Natural killer cell (primary cell): ENCODE measurements around the gene NECTIN2. TPM values are rescaled to one million over a fixed set of nuclear protein-coding genes. Genes with fewer than 3 reads are reported as not detected.

Source experiments
- ATAC-seq, 3 donors: fragments of 150-1000 bp in 2 of 3; fragments of 200-7000 bp in 1 of 3; cut with Tn5 transposase; 1 replicate in 1 of 3; 2 replicates in 2 of 3; pipeline ENCODE4 v1.10.0; 2021; ENCODE audit warnings: mild to moderate bottlenecking in 2 of 3, moderate library complexity in 2 of 3
- DNase-seq, 2 donors: peaks; one replicate each; pipeline versions ENCODE4 v3.0.0 to v3.0.0-alpha.2; 2013 to 2021; ENCODE audit warnings: mixed read lengths in 1 of 2
- H3K27ac ChIP-seq: one replicate; pipeline ENCODE4 v1.5.1; 2013; ENCODE audit warnings: mild to moderate bottlenecking, low read length
- H3K27me3 ChIP-seq: one replicate; pipeline ENCODE4 v1.6.1; 2013; ENCODE audit warnings: low read length; ENCODE audit not compliant: control insufficient read depth, insufficient read depth
- H3K36me3 ChIP-seq: one replicate; pipeline ENCODE4 v1.6.1; 2013; ENCODE audit warnings: low read length; ENCODE audit not compliant: control insufficient read depth, insufficient read depth
- H3K4me1 ChIP-seq: one replicate; pipeline ENCODE4 v1.6.1; 2013; ENCODE audit warnings: low read length; ENCODE audit not compliant: control insufficient read depth, insufficient read depth
- H3K4me3 ChIP-seq: one replicate; pipeline ENCODE4 v1.5.1; 2013; ENCODE audit warnings: low read length
- H3K9me3 ChIP-seq: one replicate; pipeline ENCODE4 v1.6.1; 2013; ENCODE audit warnings: low read length; ENCODE audit not compliant: control insufficient read depth, insufficient read depth
- H3K27ac Mint-ChIP-seq, 2 donors: one replicate each; pipeline ENCODE4 v1.8.0; 2022; ENCODE audit warnings: mild to moderate bottlenecking in 2 of 2, mixed read lengths in 2 of 2, moderate library complexity in 1 of 2
- H3K27me3 Mint-ChIP-seq, 2 donors: one replicate each; pipeline ENCODE4 v1.8.0; 2022; ENCODE audit warnings: low read depth in 2 of 2, mixed read lengths in 2 of 2
- H3K36me3 Mint-ChIP-seq: one replicate; pipeline ENCODE4 v1.8.0; 2022; ENCODE audit warnings: mixed read lengths
- H3K4me1 Mint-ChIP-seq, 2 donors: one replicate each; pipeline ENCODE4 v1.8.0; 2022; ENCODE audit warnings: mixed read lengths in 2 of 2
- H3K4me3 Mint-ChIP-seq: one replicate; pipeline ENCODE4 v1.8.0; 2022; ENCODE audit warnings: mild to moderate bottlenecking, moderate library complexity, mixed read lengths
- H3K9me3 Mint-ChIP-seq, 2 donors: one replicate each; pipeline ENCODE4 v1.8.0; 2022; ENCODE audit warnings: mixed read lengths in 2 of 2
- WGBS: methylation state at CpG from one replicate; pipeline ENCODE4 v1.1.7; 2013; ENCODE audit warnings: missing lambda C conversion rate; ENCODE audit not compliant: insufficient coverage; 5-methylcytosine and 5-hydroxymethylcytosine counted together
- intact Hi-C: fragments of 100-400 bp; cut with micrococcal nuclease; formaldehyde crosslinking; loops from one replicate; pipeline ENCODE4 v1.14.2; 2022
- total RNA-seq, 4 donors: library from RNA; stranded (reverse); fragments of 120-200 nt in 1 of 4; gene quantifications; one replicate each; pipeline versions ENCODE4 v1.2.3 to v1.2.4, GENCODE V29; 2013 to 2022
- TF ChIP-seq, protein P1 (sequence below): fragments of 200-600 bp; IDR thresholded peaks from one replicate; pipeline ENCODE4 v1.8.0; 2022; ENCODE audit warnings: antibody characterized with exemption

The NECTIN2 gene
- 10 to 100 TPM in 1 of 3 donors, 1 to 10 TPM in 2; 1.6 to 10.3 (median 2.7) TPM for total RNA-seq
- 0.47 TPM for total RNA-seq (2013)

- WGBS, result under 1% methylated on average over 67 of the region's 67 CpGs
These were observed at the start of gene NECTIN2 for GRCh38 chr19:44845612-44846454. NECTIN2 (plus strand) TSS chr19:44846297; CDS start chr19:44846526, 229 bp downstream.

DNA sequence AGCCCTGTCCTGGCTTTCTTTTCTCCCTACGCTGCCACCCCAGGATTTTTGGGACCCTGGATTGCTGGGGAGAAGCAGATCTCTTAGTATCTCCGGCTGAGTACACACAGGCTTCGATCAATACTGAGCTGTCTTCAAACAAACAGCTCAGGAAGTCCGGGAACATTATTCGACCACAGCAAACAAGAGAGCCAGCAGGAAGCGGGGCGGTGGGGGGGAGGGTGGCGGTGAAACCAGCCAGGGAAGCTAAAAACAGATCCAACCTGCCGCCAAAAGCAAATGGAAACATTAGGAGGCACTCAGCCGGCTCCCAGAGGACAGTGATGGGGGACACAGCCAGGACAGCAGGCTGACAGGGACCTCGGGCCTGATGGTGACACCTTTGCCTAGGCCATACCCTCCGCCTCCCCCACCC is 49.4 kb upstream of the NECTIN2 start:
- no peak overlapping the region for H3K4me3 Mint-ChIP-seq
- DNase-seq, result peak in 1 of 2 donors; percentile 20
- H3K36me3 Mint-ChIP-seq, result no peaks in the 10 kb centered on the region
- H3K4me1 Mint-ChIP-seq, result no peaks in the 10 kb centered on the region
- H3K27ac ChIP-seq, result no peak overlapping the region
- ATAC-seq, result no peak
- no peaks in the 10 kb centered on the region for H3K36me3 ChIP-seq
- H3K27ac Mint-ChIP-seq, result no peak overlapping the region
- no peak overlapping the region for H3K4me3 ChIP-seq
- H3K27me3 ChIP-seq, result no peaks in the 10 kb centered on the region
- WGBS, result 28% methylated on average over 12 of the region's 12 CpGs
- TF ChIP-seq, protein P1, sequence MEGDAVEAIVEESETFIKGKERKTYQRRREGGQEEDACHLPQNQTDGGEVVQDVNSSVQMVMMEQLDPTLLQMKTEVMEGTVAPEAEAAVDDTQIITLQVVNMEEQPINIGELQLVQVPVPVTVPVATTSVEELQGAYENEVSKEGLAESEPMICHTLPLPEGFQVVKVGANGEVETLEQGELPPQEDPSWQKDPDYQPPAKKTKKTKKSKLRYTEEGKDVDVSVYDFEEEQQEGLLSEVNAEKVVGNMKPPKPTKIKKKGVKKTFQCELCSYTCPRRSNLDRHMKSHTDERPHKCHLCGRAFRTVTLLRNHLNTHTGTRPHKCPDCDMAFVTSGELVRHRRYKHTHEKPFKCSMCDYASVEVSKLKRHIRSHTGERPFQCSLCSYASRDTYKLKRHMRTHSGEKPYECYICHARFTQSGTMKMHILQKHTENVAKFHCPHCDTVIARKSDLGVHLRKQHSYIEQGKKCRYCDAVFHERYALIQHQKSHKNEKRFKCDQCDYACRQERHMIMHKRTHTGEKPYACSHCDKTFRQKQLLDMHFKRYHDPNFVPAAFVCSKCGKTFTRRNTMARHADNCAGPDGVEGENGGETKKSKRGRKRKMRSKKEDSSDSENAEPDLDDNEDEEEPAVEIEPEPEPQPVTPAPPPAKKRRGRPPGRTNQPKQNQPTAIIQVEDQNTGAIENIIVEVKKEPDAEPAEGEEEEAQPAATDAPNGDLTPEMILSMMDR, result no peak
- intact Hi-C loops, result no loop called here
- no peaks in the 10 kb centered on the region for H3K9me3 ChIP-seq
- H3K4me1 ChIP-seq, result peaks cover 5% of the 10 kb centered on the region
- H3K9me3 Mint-ChIP-seq, result no peaks in the 10 kb centered on the region
- no peaks in the 10 kb centered on the region for H3K27me3 Mint-ChIP-seq

More at GRCh38 chr19:44845612-44846454, at the start of gene NECTIN2:
- TF ChIP-seq, protein P1, result no peak
- ATAC-seq, result peak; percentile 73 to 86 (median 75)
- Mint-ChIP-seq H3K9me3 (no peaks in the 10 kb centered on the region), H3K4me3 (peak within 1 kb of the TSS; percentile 88), H3K27me3 (peaks cover 0 to 20% of the 10 kb centered on the region in 2 donors), H3K36me3 (no peaks in the 10 kb centered on the region), H3K4me1 (peaks cover 17 to 33% of the 10 kb centered on the region in 2 donors), H3K27ac (peak within 1 kb of the TSS; percentile 35 to 61)
- H3K27me3 ChIP-seq, result peaks cover 13% of the 10 kb centered on the region
- intact Hi-C loops, result loop anchor here (1.0 to 10.0 kb wide), 4 partner anchors 46 to 151 kb away; partner anchors contain the start of gene CEACAM16
- no peaks in the 10 kb centered on the region for H3K36me3 ChIP-seq
- peaks cover 39% of the 10 kb centered on the region for H3K4me1 ChIP-seq
- H3K9me3 ChIP-seq, result no peaks in the 10 kb centered on the region
- peak; percentile 74 to 86 for DNase-seq
- H3K27ac ChIP-seq, result no peak within 1 kb of the TSS
- H3K4me3 ChIP-seq, result peak within 1 kb of the TSS; percentile 42

DNA sequence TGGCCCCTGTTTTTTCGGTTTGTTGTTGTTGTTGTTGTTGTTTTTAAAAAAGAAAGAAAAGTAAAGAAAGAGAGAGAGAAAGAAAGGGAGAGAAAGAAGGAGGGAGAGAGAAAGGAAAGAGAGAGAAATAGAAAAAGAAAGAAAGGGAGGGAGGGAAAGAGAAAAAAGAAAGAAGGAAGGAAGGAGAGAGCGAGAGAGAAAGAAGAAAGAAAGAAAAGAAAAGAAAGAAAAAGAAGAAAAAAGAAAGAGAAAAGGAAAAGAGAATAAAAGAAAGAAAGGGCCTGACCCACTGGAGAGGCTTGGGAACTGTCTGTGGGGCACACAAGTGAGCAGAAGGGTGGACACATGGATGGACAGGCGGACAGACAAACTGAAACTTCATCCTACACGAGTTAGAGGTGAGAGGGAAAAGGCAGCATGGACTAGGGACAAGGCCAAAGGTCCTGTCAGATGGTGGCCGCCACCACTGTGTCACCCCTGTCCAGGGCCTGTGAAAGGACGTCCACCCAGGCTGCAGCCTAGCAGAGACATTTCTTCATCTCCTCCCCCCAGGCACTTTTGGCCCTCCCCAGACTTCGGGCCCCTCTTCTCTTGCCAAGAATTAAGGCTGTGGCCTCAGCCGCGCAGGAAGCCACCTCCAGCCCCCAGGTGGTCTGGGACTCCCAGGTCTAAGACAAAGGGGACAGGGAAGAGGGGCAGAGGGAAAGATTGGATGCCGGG is 46.3 kb upstream of the NECTIN2 start:
- no peaks in the 10 kb centered on the region for H3K36me3 Mint-ChIP-seq
- no peak for DNase-seq
- Histone ChIP-seq H3K27ac (no peak overlapping the region), H3K4me1 (peaks cover 5% of the 10 kb centered on the region), H3K9me3 (no peaks in the 10 kb centered on the region), H3K4me3 (no peak overlapping the region), H3K36me3 (no peaks in the 10 kb centered on the region), H3K27me3 (no peaks in the 10 kb centered on the region)
- H3K9me3 Mint-ChIP-seq, result no peaks in the 10 kb centered on the region
- no peaks in the 10 kb centered on the region for H3K4me1 Mint-ChIP-seq
- H3K27ac Mint-ChIP-seq, result no peak overlapping the region
- H3K4me3 Mint-ChIP-seq, result no peak overlapping the region
- intact Hi-C loops, result loop anchor here (1.0 to 10.0 kb wide), 3 partner anchors 46 to 538 kb away; no protein-coding TSS in a partner anchor
- H3K27me3 Mint-ChIP-seq, result peaks cover 0 to 2% of the 10 kb centered on the region in 2 donors
- ATAC-seq, result no peak
- TF ChIP-seq, protein P1, result no peak
- WGBS, result 82% methylated on average over 9 of the region's 10 CpGs
